Endothelial cell of umbilical vein (primary cell): ENCODE data around the gene SYCE1. TPM values are rescaled to one million over a fixed set of nuclear protein-coding genes. Genes with fewer than 3 reads are reported as not detected.
"Not testable (repeated sequence)": the region's sequence is repeated elsewhere in the genome, so short reads cannot be mapped to it uniquely, and the experiment has no call there.

Experiments used
- BruUV-seq: library from RNA; stranded (reverse); fragments of 400-500 nt; replicated peaks from 2 replicates; lab custom pipeline; 2021; lab: Mats Ljungman, UMichigan
- CTCF ChIA-PET: fragments of 300-600, 350-600 bp; sonication (Branson Sonifier 250); formaldehyde crosslinking; loops from one replicate; lab custom pipeline; 2021; ENCODE audit warnings: antibody characterized with exemption, inconsistent platforms; lab: Charles Lee
- POLR2A ChIA-PET: fragments of 300-600, 350-600 bp; sonication (Branson Sonifier 250); formaldehyde crosslinking; loops from one replicate; lab custom pipeline; 2021; ENCODE audit warnings: antibody characterized with exemption, inconsistent platforms; lab: Charles Lee
- DNase-seq: peaks from one replicate; pipeline ENCODE4 v3.0.0-alpha.2; 2011; ENCODE audit warnings: low read depth, low spot score
- FAIRE-seq: peaks from 2 replicates; lab custom pipeline; 2011; peaks lifted over from hg19 to GRCh38; lab: Jason Lieb, UNC
- H2AFZ ChIP-seq: 2 replicates; pipeline ENCODE4 v1.6.0; 2012; ENCODE audit warnings: low read depth, low read length, control low read depth, inconsistent platforms
- H3K27ac ChIP-seq: 2 replicates; pipeline ENCODE4 v1.5.1; 2011; ENCODE audit warnings: low read depth, mild to moderate bottlenecking, control low read depth, low read length, moderate library complexity; ENCODE audit not compliant: insufficient read depth
- H3K27me3 ChIP-seq, 2 experiments: 2 replicates each; pipeline versions ENCODE4 v1.6.0 to v1.6.1; 2011; ENCODE audit warnings: low read length in 2 of 2, mixed read lengths in 1 of 2; ENCODE audit not compliant: control insufficient read depth in 2 of 2, insufficient read depth in 2 of 2
- H3K36me3 ChIP-seq, 2 experiments: 2 replicates in 1 of 2; 3 replicates in 1 of 2; pipeline ENCODE4 v1.5.1; 2011; ENCODE audit warnings: low read length in 2 of 2, mild to moderate bottlenecking in 1 of 2, moderate library complexity in 1 of 2; ENCODE audit not compliant: control insufficient read depth in 2 of 2, insufficient read depth in 2 of 2; ENCODE audit errors: extremely low read depth in 1 of 2
- H3K4me1 ChIP-seq: 3 replicates; pipeline ENCODE4 v1.5.1; 2011; ENCODE audit warnings: mild to moderate bottlenecking, low read length; ENCODE audit not compliant: control insufficient read depth, insufficient read depth; ENCODE audit errors: extremely low read depth
- H3K4me2 ChIP-seq: 2 replicates; pipeline ENCODE4 v1.6.1; 2011; ENCODE audit warnings: low read length, control low read depth, mixed read lengths; ENCODE audit not compliant: insufficient read depth
- H3K4me3 ChIP-seq, 3 experiments: fragments of 200-600 bp in 1 of 3; sonication (generic), shearing (Covaris generic) in 1 of 3; replicated peaks in 1 of 3; 2 replicates each; pipeline ENCODE4 v1.5.1; 2011 to 2016; ENCODE audit warnings: control low read depth in 3 of 3, low read length in 3 of 3, mild to moderate bottlenecking in 2 of 3, inconsistent platforms in 1 of 3, low read depth in 1 of 3, moderate library complexity in 1 of 3; ENCODE audit not compliant: insufficient read depth in 1 of 3
- H3K79me2 ChIP-seq: 2 replicates; pipeline ENCODE4 v1.6.0; 2012; ENCODE audit warnings: low read length, inconsistent platforms; ENCODE audit not compliant: control insufficient read depth, insufficient read depth
- H3K9ac ChIP-seq: replicated peaks from 2 replicates; pipeline ENCODE3; 2011; ENCODE audit warnings: low read length, control low read depth; ENCODE audit not compliant: insufficient read depth; ENCODE audit errors: extremely low read depth
- H3K9me1 ChIP-seq: replicated peaks from 3 replicates; pipeline ENCODE4 v1.6.0; 2011; ENCODE audit warnings: mild to moderate bottlenecking, low read length; ENCODE audit not compliant: control insufficient read depth, insufficient read depth; ENCODE audit errors: extremely low read depth
- H3K9me3 ChIP-seq: replicated peaks from 2 replicates; pipeline ENCODE4 v1.5.1; 2012; ENCODE audit warnings: low read length, inconsistent platforms; ENCODE audit not compliant: control insufficient read depth, insufficient read depth
- H4K20me1 ChIP-seq: replicated peaks from 2 replicates; pipeline ENCODE3; 2011; ENCODE audit warnings: mild to moderate bottlenecking, low read length; ENCODE audit not compliant: control insufficient read depth, insufficient read depth; ENCODE audit errors: extremely low read depth
- EZH2 ChIP-seq: IDR thresholded peaks from 2 replicates; pipeline ENCODE4 v1.6.1; 2012; ENCODE audit warnings: borderline replicate concordance, low read depth, mild to moderate bottlenecking, moderate library complexity, low read length, inconsistent platforms; ENCODE audit not compliant: severe bottlenecking
- FOS ChIP-seq: IDR thresholded peaks from 2 replicates; pipeline ENCODE4 v1.6.1; 2011; ENCODE audit warnings: mild to moderate bottlenecking, low read length, moderate library complexity, borderline replicate concordance; ENCODE audit not compliant: insufficient read depth
- GATA2 ChIP-seq: IDR thresholded peaks from 2 replicates; pipeline ENCODE4 v1.7.0; 2011; ENCODE audit warnings: low read depth, mild to moderate bottlenecking, moderate library complexity, mixed read lengths, low read length; ENCODE audit not compliant: insufficient read length, insufficient read depth
- JUN ChIP-seq: IDR thresholded peaks from 2 replicates; pipeline ENCODE4 v1.6.1; 2011; ENCODE audit warnings: borderline replicate concordance, low read depth; ENCODE audit not compliant: insufficient read length, insufficient read depth
- MYC ChIP-seq: IDR thresholded peaks from one replicate; pipeline ENCODE4 v1.6.1; 2011; ENCODE audit warnings: mild to moderate bottlenecking, low read depth, low read length
- POLR2A ChIP-seq: IDR thresholded peaks from 2 replicates; pipeline ENCODE4 v1.6.1; 2012; ENCODE audit warnings: low read depth, mild to moderate bottlenecking, control low read depth, low read length
- POLR2AphosphoS5 ChIP-seq: IDR thresholded peaks from 2 replicates; pipeline ENCODE4 v1.6.1; 2012; ENCODE audit warnings: low read depth, mild to moderate bottlenecking, control low read depth, low read length, moderate library complexity; ENCODE audit not compliant: insufficient read depth
- dilution Hi-C: fragments of 300-500 bp; cut with MboI; formaldehyde crosslinking; loops from one replicate; pipeline ENCODE4 v1.15.0; 2019; ENCODE audit warnings: low sequenced_read_pairs; ENCODE audit not compliant: extremely low pct_ligation_motif_present
- intact Hi-C: fragments of 100-400 bp; cut with micrococcal nuclease; formaldehyde crosslinking; loops from one replicate; pipeline ENCODE4 v1.10.0; 2022
- polyA plus RNA-seq, 4 experiments: library from polyadenylated mRNA; depleted of rRNA in 3 of 4; stranded (reverse) in 3 of 4; unstranded in 1 of 4; fragments of >200 nt; gene quantifications; 2 replicates each; pipeline versions ENCODE4 v1.2.1 to v1.2.3, GENCODE V29; 2011 to 2012; ENCODE audit warnings: missing spikeins in 1 of 4
- total RNA-seq: library from RNA; stranded (reverse); gene quantifications from 2 replicates; pipeline ENCODE4 v1.2.3, GENCODE V29; 2021
- TF ChIP-seq, protein P1 (sequence below): IDR thresholded peaks from 2 replicates; pipeline ENCODE4 v1.6.1; 2011; ENCODE audit not compliant: insufficient read depth, insufficient read length
- TF ChIP-seq, protein P2 (sequence below), 2 donors: IDR thresholded peaks; 1 replicate in 1 of 2; 2 replicates in 1 of 2; pipeline ENCODE4 v1.5.1; 2011; ENCODE audit warnings: low read length in 2 of 2, mild to moderate bottlenecking in 2 of 2, moderate library complexity in 2 of 2, control low read depth in 1 of 2, inconsistent platforms in 1 of 2, low read depth in 1 of 2; ENCODE audit not compliant: insufficient read depth in 1 of 2; ENCODE audit errors: extremely low read depth in 1 of 2

Gene SYCE1
- total and polyA plus RNA-seq, 2 donors (not counting 3 experiments of a cell fraction or from before 2014, with no cell fraction given): not detected

DNA sequence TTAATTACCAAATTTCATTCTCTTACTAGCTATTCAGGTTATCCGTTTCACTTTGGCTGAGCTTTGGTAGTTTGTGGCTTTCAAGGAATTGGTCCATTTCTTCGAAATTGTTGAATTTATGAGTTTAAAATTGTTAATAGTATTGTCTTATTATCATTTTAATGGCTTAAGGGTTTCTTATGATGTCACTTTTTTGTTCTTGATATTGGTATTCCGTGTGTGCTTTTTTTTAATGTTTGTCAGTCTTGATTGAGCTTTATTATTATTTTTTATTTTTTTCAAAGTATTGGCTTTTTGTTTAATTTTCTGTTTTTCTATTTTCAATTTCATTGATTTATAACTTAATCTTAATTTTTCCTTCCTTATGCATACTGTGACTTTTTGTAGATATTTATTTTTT is 35.3 kb upstream of the SYCE1 start:
- intact Hi-C loops: no loop called here
- no peaks in the 10 kb centered on the region for H3K9me1 ChIP-seq
- H3K4me2 ChIP-seq: no peak overlapping the region
- BruUV-seq: no TSS peak
- DNase-seq: no peak
- H3K4me1 ChIP-seq: no peaks in the 10 kb centered on the region
- H3K4me3 ChIP-seq: no peak overlapping the region
- no peaks in the 10 kb centered on the region for H3K27me3 ChIP-seq
- no peak overlapping the region for H3K27ac ChIP-seq
- H4K20me1 ChIP-seq: no peaks in the 10 kb centered on the region
- H3K79me2 ChIP-seq: no peaks in the 10 kb centered on the region
- ChIA-PET POLR2A (no interaction called here), CTCF (no interaction called here)
- dilution Hi-C loops: no loop called here
- no peak for FAIRE-seq
- no peak for TF ChIP-seq EZH2
- no peak for TF ChIP-seq MYC
- TF ChIP-seq JUN: no peak
- TF ChIP-seq POLR2AphosphoS5: no peak
- TF ChIP-seq, protein P1, sequence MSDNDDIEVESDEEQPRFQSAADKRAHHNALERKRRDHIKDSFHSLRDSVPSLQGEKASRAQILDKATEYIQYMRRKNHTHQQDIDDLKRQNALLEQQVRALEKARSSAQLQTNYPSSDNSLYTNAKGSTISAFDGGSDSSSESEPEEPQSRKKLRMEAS: no peak
- TF ChIP-seq, protein P2, sequence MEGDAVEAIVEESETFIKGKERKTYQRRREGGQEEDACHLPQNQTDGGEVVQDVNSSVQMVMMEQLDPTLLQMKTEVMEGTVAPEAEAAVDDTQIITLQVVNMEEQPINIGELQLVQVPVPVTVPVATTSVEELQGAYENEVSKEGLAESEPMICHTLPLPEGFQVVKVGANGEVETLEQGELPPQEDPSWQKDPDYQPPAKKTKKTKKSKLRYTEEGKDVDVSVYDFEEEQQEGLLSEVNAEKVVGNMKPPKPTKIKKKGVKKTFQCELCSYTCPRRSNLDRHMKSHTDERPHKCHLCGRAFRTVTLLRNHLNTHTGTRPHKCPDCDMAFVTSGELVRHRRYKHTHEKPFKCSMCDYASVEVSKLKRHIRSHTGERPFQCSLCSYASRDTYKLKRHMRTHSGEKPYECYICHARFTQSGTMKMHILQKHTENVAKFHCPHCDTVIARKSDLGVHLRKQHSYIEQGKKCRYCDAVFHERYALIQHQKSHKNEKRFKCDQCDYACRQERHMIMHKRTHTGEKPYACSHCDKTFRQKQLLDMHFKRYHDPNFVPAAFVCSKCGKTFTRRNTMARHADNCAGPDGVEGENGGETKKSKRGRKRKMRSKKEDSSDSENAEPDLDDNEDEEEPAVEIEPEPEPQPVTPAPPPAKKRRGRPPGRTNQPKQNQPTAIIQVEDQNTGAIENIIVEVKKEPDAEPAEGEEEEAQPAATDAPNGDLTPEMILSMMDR (IDR thresholded peaks at IDR 0.05; ENCODE audit: extremely low read depth in 1 of 2, insufficient read depth in 1 of 2, low read depth in 1 of 2, low read length in 2 of 2): no peak
- no peak for TF ChIP-seq GATA2
- TF ChIP-seq FOS: no peak
- TF ChIP-seq POLR2A: no peak
- H2AFZ ChIP-seq: no peak overlapping the region
- H3K9me3 ChIP-seq: no peaks in the 10 kb centered on the region
- H3K9ac ChIP-seq: no peak overlapping the region
- no peaks in the 10 kb centered on the region for H3K36me3 ChIP-seq

DNA sequence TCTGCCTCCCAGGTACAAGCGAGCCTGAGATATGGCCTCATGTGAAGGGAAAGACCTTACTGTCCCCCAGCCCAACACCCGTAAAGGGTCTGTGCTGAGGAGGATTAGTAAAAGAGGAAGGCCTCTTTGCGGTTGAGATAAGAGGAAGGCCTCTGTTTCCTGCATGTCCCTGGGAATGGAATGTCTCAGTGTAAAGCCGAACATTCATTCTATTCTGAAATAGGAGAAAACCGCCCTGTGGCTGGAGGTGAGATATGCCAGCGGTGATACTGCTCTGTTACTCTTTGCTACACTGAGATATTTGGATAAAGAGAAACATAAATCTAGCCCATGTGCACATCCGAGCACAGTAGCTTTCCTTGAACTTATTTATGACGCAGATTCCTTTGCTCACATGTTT is 34.5 kb upstream of the SYCE1 start:
- H3K4me3 ChIP-seq, H3K79me2 ChIP-seq, H3K27ac ChIP-seq, H3K9ac ChIP-seq, FAIRE-seq, CTCF ChIA-PET, dilution Hi-C loops, H4K20me1 ChIP-seq, H3K4me2 ChIP-seq, H2AFZ ChIP-seq, DNase-seq, H3K4me1 ChIP-seq, POLR2A ChIA-PET, intact Hi-C loops, H3K9me1 ChIP-seq, H3K9me3 ChIP-seq, BruUV-seq, H3K36me3 ChIP-seq, H3K27me3 ChIP-seq: not testable (repeated sequence)
